Ishikawa (cell line): ENCODE results near the gene SNTG2.

Source experiments
- CEBPB ChIP-seq: IDR thresholded peaks from 2 replicates; pipeline ENCODE4 v1.6.1; 2012
- CREB1 ChIP-seq: IDR thresholded peaks from 2 replicates; pipeline ENCODE4 v1.6.1; 2012; ENCODE audit warnings: low read depth
- EGR1 ChIP-seq: IDR thresholded peaks from 2 replicates; pipeline ENCODE4 v1.6.1; 2012
- EP300 ChIP-seq: IDR thresholded peaks from 2 replicates; pipeline ENCODE4 v1.6.1; 2012; ENCODE audit warnings: borderline replicate concordance
- FOXM1 ChIP-seq: IDR thresholded peaks from 2 replicates; pipeline ENCODE4 v1.6.1; 2012; ENCODE audit warnings: low read depth, borderline replicate concordance
- NFIC ChIP-seq: IDR thresholded peaks from 2 replicates; pipeline ENCODE4 v1.6.1; 2012
- RAD21 ChIP-seq: IDR thresholded peaks from 2 replicates; pipeline ENCODE4 v1.6.1; 2012; ENCODE audit warnings: low read depth
- TAF1 ChIP-seq: IDR thresholded peaks from 2 replicates; pipeline ENCODE4 v1.6.1; 2012; ENCODE audit warnings: low read depth, mild to moderate bottlenecking
- TCF12 ChIP-seq: IDR thresholded peaks from 2 replicates; pipeline ENCODE4 v1.6.1; 2012; ENCODE audit warnings: low read depth
- TEAD4 ChIP-seq: IDR thresholded peaks from 2 replicates; pipeline ENCODE4 v1.6.1; 2012
- YY1 ChIP-seq: IDR thresholded peaks from 2 replicates; pipeline ENCODE4 v1.6.1; 2012; ENCODE audit warnings: low read depth
- ZBTB7A ChIP-seq: IDR thresholded peaks from 2 replicates; pipeline ENCODE4 v1.6.1; 2012; ENCODE audit warnings: low read depth
- TF ChIP-seq, protein P1 (sequence below): IDR thresholded peaks from 2 replicates; pipeline ENCODE4 v1.6.1; 2012; ENCODE audit warnings: low read depth, mild to moderate bottlenecking
- TF ChIP-seq, protein P2 (sequence below): IDR thresholded peaks from 2 replicates; pipeline ENCODE4 v1.6.1; 2012
- TF ChIP-seq, protein P3 (sequence below): IDR thresholded peaks from 2 replicates; pipeline ENCODE4 v1.6.1; 2012

Gene SNTG2

DNA sequence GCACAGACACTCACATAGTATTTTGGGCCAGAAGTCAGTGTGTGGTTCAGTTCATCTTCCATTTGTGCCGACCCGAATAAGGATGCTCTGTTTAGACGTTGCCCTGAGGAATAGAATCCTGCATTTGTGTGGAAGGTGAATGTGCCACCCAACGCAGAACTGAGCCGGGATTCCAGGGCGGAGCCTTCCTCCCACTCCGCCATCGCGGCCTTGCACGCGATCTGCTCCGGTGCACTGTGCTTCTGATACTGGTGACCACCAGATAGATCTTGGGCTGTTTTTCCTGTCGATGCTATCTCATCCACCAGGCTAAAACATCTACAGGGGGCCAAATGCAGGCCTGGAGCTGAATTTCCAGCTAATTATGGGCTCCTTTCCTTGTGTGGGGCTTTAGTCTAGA lies 29.6 kb upstream of the SNTG2 start:
- TF ChIP-seq EP300 = no peak
- no peak for TF ChIP-seq ZBTB7A
- TF ChIP-seq EGR1 = no peak
- no peak for TF ChIP-seq NFIC
- TF ChIP-seq, protein P1, sequence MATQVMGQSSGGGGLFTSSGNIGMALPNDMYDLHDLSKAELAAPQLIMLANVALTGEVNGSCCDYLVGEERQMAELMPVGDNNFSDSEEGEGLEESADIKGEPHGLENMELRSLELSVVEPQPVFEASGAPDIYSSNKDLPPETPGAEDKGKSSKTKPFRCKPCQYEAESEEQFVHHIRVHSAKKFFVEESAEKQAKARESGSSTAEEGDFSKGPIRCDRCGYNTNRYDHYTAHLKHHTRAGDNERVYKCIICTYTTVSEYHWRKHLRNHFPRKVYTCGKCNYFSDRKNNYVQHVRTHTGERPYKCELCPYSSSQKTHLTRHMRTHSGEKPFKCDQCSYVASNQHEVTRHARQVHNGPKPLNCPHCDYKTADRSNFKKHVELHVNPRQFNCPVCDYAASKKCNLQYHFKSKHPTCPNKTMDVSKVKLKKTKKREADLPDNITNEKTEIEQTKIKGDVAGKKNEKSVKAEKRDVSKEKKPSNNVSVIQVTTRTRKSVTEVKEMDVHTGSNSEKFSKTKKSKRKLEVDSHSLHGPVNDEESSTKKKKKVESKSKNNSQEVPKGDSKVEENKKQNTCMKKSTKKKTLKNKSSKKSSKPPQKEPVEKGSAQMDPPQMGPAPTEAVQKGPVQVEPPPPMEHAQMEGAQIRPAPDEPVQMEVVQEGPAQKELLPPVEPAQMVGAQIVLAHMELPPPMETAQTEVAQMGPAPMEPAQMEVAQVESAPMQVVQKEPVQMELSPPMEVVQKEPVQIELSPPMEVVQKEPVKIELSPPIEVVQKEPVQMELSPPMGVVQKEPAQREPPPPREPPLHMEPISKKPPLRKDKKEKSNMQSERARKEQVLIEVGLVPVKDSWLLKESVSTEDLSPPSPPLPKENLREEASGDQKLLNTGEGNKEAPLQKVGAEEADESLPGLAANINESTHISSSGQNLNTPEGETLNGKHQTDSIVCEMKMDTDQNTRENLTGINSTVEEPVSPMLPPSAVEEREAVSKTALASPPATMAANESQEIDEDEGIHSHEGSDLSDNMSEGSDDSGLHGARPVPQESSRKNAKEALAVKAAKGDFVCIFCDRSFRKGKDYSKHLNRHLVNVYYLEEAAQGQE = no peak
- no peak for TF ChIP-seq CEBPB
- TF ChIP-seq TAF1 = no peak
- TF ChIP-seq CREB1 = no peak
- TF ChIP-seq, protein P2, sequence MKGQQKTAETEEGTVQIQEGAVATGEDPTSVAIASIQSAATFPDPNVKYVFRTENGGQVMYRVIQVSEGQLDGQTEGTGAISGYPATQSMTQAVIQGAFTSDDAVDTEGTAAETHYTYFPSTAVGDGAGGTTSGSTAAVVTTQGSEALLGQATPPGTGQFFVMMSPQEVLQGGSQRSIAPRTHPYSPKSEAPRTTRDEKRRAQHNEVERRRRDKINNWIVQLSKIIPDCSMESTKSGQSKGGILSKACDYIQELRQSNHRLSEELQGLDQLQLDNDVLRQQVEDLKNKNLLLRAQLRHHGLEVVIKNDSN = no peak
- no peak for TF ChIP-seq RAD21
- TF ChIP-seq TCF12 = no peak
- TF ChIP-seq TEAD4 = no peak
- no peak for TF ChIP-seq FOXM1
- no peak for TF ChIP-seq YY1
- TF ChIP-seq, protein P3, sequence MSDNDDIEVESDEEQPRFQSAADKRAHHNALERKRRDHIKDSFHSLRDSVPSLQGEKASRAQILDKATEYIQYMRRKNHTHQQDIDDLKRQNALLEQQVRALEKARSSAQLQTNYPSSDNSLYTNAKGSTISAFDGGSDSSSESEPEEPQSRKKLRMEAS = no peak

DNA sequence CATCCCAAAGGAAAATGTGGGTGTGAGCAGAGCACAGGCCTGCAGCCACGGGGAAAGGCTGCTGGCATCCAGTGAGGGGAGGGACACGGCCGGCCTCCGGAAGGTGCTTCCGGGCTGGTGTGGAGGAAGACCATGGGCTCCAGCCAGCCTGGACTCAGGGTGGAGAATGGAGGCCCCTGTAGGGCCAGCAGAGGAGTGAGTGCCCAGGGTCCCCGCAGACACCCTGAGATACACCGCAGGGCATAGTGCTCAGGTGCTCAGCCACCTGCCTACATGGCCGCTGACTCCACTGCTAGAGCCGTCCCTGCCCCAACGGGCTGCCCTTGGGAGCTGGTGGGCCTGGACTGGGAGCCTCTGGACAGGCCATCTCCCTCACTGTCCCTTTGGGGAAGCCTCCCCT lies 28.5 kb upstream of the SNTG2 start:
- no peak for TF ChIP-seq TCF12
- no peak for TF ChIP-seq CREB1
- TF ChIP-seq, protein P3 = no peak
- TF ChIP-seq RAD21 = no peak
- TF ChIP-seq YY1 = no peak
- TF ChIP-seq FOXM1 = no peak
- TF ChIP-seq ZBTB7A = no peak
- TF ChIP-seq, protein P1 = no peak
- no peak for TF ChIP-seq EGR1
- TF ChIP-seq EP300 = no peak
- TF ChIP-seq, protein P2 = no peak
- TF ChIP-seq TAF1 = no peak
- no peak for TF ChIP-seq CEBPB

DNA sequence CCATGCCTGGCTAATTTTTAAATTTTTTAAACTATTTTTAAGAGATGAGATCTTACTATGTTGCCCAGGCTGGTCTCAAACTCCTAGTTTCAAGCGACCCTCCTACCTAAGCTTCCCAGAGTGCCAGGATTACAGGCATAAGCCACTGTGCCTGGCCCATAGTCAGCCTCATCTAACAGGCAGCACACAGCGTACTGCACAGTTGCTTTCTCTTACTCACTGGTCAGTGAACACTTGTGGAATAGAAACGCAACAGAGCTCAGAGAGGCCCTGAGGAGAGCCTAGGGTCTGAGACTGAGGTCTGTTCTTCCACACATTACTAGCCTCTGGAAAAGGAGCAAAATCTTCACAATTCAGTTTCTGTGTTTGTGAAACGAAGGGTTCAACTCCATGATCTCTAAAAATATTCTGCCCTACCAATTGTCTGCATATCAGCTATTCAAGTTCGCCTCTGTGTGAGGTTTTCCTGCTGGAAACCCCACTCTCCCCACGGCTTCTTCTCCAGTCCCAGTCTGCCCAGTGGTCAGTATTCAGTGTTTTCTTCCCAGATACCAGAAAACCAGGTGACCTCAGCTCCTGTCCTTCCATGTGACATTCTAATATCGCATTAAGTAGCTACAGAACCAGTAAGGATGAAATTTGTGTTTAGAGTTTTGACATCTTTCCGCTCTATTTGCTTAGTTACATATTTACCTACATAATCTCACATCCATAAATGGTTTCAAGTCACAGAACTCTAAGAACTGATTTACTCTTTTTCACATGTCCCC lies 26.6 kb upstream of the SNTG2 start:
- no peak for TF ChIP-seq CEBPB
- TF ChIP-seq RAD21 = no peak

DNA sequence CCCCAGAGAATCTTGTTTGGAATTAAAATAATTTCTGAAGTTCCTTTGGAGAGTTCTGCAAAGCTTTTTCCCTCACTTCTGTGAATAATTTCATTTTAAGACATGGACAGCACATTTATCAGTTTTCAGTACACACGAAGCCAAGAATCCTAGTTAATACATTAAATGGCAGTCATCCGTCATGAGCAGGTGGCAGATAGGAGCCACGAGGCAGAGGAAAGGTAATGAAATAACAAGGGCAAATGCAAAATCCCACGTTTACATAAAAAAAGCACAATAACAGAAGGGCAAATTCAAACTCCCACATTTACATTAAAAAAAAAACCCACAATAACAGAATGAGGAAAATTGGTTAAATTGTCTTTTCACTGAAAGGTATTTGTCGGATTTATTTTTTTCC lies 25.9 kb upstream of the SNTG2 start:
- no peak for TF ChIP-seq CEBPB
- no peak for TF ChIP-seq FOXM1
- TF ChIP-seq, protein P2 = no peak
- TF ChIP-seq TCF12 = no peak
- TF ChIP-seq RAD21 = no peak
- TF ChIP-seq, protein P3 = no peak
- no peak for TF ChIP-seq EGR1
- TF ChIP-seq CREB1 = no peak
- TF ChIP-seq NFIC = no peak
- no peak for TF ChIP-seq ZBTB7A
- no peak for TF ChIP-seq TEAD4

DNA sequence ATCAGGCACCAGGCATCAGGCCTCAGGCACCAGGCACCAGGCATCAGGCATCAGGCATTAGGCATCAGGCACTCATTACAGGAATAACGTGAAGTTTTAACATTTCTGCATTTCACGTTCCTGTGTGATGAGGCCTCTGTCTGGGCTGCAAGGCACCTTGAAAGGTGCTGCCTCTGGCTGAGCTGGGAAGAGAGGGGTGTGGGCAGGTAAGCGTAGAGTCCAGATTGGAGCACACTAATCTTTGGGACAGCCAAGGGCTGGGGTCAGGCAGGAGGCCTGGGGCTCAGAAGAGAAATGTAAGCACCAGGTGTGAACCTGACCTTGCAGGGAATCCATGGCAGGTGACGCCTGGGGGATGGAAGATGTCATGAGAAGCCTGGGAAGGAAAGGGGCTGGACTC lies 25.3 kb upstream of the SNTG2 start:
- TF ChIP-seq FOXM1 = no peak
- TF ChIP-seq, protein P2 = no peak
